Endodermal cell (in vitro differentiated cells): ENCODE measurements around the gene SLC24A4. TPM values are rescaled to one million over a fixed set of nuclear protein-coding genes. Genes with fewer than 3 reads are reported as not detected.

Source experiments
- DNase-seq: peaks from one replicate; pipeline ENCODE4 v3.0.0-alpha.2; 2017
- H3K27ac ChIP-seq: 2 replicates; pipeline ENCODE4 v1.5.1; 2013; ENCODE audit warnings: mild to moderate bottlenecking, low read depth, low read length, moderate library complexity
- H3K27me3 ChIP-seq: 2 replicates; pipeline ENCODE4 v1.6.1; 2013; ENCODE audit warnings: mild to moderate bottlenecking, low read length, moderate library complexity; ENCODE audit not compliant: insufficient read depth, control insufficient read depth, poor library complexity, severe bottlenecking
- H3K36me3 ChIP-seq: 2 replicates; pipeline ENCODE4 v1.7.0; 2013; ENCODE audit warnings: mild to moderate bottlenecking, low read length, moderate library complexity; ENCODE audit not compliant: control insufficient read depth, insufficient read depth
- H3K4me1 ChIP-seq: one replicate; pipeline ENCODE4 v1.7.0; 2013; ENCODE audit warnings: low read length; ENCODE audit not compliant: control insufficient read depth, insufficient read depth
- H3K4me3 ChIP-seq: 2 replicates; pipeline ENCODE4 v1.5.1; 2013; ENCODE audit warnings: mild to moderate bottlenecking, low read length, moderate library complexity
- H3K9ac ChIP-seq: 2 replicates; pipeline ENCODE4 v1.6.1; 2013; ENCODE audit warnings: mild to moderate bottlenecking, low read length, moderate library complexity; ENCODE audit not compliant: poor library complexity, severe bottlenecking; ENCODE audit errors: extremely low read depth
- H3K9me3 ChIP-seq: 2 replicates; pipeline ENCODE4 v1.6.1; 2013; ENCODE audit warnings: mild to moderate bottlenecking, low read length, moderate library complexity; ENCODE audit not compliant: control insufficient read depth
- H3K27ac Mint-ChIP-seq: 2 replicates; pipeline ENCODE4 v1.8.0; 2020; ENCODE audit warnings: mixed read lengths
- H3K27me3 Mint-ChIP-seq: 2 replicates; pipeline ENCODE4 v1.8.0; 2021; ENCODE audit warnings: mild to moderate bottlenecking, mixed read lengths; ENCODE audit not compliant: insufficient read depth
- H3K36me3 Mint-ChIP-seq: 2 replicates; pipeline ENCODE4 v1.8.0; 2020; ENCODE audit warnings: low read depth, mixed read lengths
- H3K4me1 Mint-ChIP-seq: 2 replicates; pipeline ENCODE4 v1.8.0; 2020; ENCODE audit warnings: mixed read lengths
- H3K4me3 Mint-ChIP-seq: 2 replicates; pipeline ENCODE4 v1.8.0; 2020; ENCODE audit warnings: mild to moderate bottlenecking, moderate library complexity, mixed read lengths
- H3K9me3 Mint-ChIP-seq: 2 replicates; pipeline ENCODE4 v1.8.0; 2020; ENCODE audit warnings: mild to moderate bottlenecking, mixed read lengths
- WGBS, 2 experiments: methylation state at CpG; one replicate each; pipeline versions ENCODE4 v1.1.5 to v1.1.7; 2013; ENCODE audit warnings: missing lambda C conversion rate in 2 of 2, mixed read lengths in 1 of 2; ENCODE audit not compliant: insufficient coverage in 1 of 2, insufficient read length in 1 of 2; 5-methylcytosine and 5-hydroxymethylcytosine counted together
- total RNA-seq, 2 donors: library from RNA; stranded (reverse); fragmentation: NEBNext Ultra II Directional in 1 of 2; extraction: Animal tissue kit (Norgen Biotek cat#: 25700) in 1 of 2; gene quantifications; 2 replicates in 1 of 2; 3 replicates in 1 of 2; pipeline ENCODE4 v1.2.1, GENCODE V29; 2021
- TF ChIP-seq, protein P1 (sequence below): fragments of 200-600 bp; sonication (generic); conservative IDR thresholded peaks from 2 replicates; pipeline ENCODE4 v1.5.0; 2021; ENCODE audit warnings: antibody characterized with exemption, mild to moderate bottlenecking

The SLC24A4 gene
- total RNA-seq, 2 donors from 2014 or later = 0.09 to 0.29 TPM

DNA sequence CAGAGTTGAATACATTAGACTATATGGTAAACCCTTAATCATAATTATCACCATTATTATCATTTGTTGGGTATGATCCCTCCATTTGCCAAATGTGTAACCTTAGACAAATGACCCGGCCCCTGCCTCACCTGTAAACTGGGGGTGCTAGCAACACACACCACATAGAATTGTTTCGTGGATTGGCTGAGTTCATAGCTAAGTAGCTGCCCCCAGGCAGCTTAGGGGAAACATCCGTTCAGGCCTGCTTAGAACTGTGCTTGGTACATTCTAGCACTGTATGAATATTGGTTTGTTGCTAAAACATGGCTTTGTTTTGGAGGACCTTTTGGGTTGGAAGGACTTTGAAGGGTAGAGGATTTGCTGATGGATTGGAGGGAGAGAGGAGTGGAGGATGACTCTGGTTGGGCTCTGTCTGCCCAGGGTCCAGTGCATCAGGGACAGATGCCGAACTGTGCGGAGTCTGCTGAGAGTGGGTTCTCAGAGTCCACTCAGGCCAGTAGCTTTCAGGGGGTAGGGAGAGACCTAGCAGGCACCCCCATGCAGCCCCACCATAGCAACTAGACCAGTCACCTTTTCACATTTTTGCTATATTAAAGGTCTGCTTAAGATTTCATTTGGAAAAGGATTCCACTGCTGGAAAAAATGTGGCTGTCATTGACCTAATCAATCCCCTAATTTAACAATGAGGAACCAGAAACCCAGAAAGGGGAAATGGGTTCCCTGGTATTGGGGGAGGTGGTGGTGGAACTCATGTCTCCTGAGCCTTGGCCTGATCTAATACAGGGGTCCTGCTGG, 192.8 kb downstream of the SLC24A4 start:
- Histone ChIP-seq H3K4me1 (no peaks in the 10 kb centered on the region), H3K27ac (no peak overlapping the region), H3K27me3 (peaks cover 39% of the 10 kb centered on the region), H3K9ac (no peak overlapping the region), H3K4me3 (no peak overlapping the region), H3K9me3 (no peaks in the 10 kb centered on the region), H3K36me3 (no peaks in the 10 kb centered on the region)
- TF ChIP-seq, protein P1, sequence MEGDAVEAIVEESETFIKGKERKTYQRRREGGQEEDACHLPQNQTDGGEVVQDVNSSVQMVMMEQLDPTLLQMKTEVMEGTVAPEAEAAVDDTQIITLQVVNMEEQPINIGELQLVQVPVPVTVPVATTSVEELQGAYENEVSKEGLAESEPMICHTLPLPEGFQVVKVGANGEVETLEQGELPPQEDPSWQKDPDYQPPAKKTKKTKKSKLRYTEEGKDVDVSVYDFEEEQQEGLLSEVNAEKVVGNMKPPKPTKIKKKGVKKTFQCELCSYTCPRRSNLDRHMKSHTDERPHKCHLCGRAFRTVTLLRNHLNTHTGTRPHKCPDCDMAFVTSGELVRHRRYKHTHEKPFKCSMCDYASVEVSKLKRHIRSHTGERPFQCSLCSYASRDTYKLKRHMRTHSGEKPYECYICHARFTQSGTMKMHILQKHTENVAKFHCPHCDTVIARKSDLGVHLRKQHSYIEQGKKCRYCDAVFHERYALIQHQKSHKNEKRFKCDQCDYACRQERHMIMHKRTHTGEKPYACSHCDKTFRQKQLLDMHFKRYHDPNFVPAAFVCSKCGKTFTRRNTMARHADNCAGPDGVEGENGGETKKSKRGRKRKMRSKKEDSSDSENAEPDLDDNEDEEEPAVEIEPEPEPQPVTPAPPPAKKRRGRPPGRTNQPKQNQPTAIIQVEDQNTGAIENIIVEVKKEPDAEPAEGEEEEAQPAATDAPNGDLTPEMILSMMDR = no peak
- Mint-ChIP-seq H3K4me3 (no peak overlapping the region), H3K4me1 (peaks cover 2% of the 10 kb centered on the region), H3K36me3 (no peaks in the 10 kb centered on the region), H3K9me3 (no peaks in the 10 kb centered on the region), H3K27ac (no peak overlapping the region), H3K27me3 (peaks cover 46% of the 10 kb centered on the region)
- DNase-seq = no peak
- 93% methylated on average over 5 of the region's 5 CpGs; no CpG with 5 or more reads in 1 of the 2 experiments for WGBS, 2 experiments

DNA sequence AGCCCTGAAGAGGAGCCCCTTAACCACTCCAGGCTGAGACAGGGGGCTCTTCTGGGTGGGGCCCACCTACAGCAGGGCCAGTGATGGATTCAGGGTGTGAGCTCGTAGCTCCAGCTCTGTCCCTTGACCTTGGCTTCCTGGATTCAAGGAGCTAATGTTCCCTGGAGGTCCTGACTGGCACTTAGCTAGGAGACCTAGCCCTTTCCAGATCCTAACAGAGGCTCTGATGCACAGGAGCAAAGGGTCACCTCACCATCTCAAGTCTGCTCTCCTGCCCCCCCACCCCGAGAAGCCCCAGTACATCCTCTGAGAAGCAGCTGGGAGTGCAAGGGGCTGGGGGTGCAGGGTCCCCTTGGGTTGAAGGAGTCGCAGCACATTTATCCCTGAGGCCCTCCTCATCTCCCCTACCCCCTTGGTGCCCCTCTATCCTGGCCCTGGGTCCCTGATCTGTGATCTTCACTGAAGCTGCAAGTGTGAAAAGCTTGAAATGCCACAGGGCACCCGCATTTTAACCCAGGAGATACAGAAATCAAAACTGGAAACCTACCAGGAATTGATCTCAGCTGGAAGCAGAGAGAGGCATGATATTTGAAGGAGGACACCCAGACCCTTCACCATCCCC, 193.5 kb downstream of the SLC24A4 start:
- Histone ChIP-seq H3K4me1 (no peaks in the 10 kb centered on the region), H3K9me3 (no peaks in the 10 kb centered on the region), H3K27me3 (peaks cover 39% of the 10 kb centered on the region), H3K36me3 (no peaks in the 10 kb centered on the region), H3K27ac (no peak overlapping the region), H3K9ac (no peak overlapping the region), H3K4me3 (no peak overlapping the region)
- H3K27me3 Mint-ChIP-seq = peaks cover 45% of the 10 kb centered on the region
- no peak for DNase-seq
- TF ChIP-seq, protein P1 = no peak
- no peak overlapping the region for H3K4me3 Mint-ChIP-seq
- H3K4me1 Mint-ChIP-seq = no peaks in the 10 kb centered on the region
- 89 to 90% methylated on average over 1 to 4 of the region's 4 CpGs for WGBS, 2 experiments
- no peak overlapping the region for H3K27ac Mint-ChIP-seq
- no peaks in the 10 kb centered on the region for H3K36me3 Mint-ChIP-seq
- no peaks in the 10 kb centered on the region for H3K9me3 Mint-ChIP-seq

DNA sequence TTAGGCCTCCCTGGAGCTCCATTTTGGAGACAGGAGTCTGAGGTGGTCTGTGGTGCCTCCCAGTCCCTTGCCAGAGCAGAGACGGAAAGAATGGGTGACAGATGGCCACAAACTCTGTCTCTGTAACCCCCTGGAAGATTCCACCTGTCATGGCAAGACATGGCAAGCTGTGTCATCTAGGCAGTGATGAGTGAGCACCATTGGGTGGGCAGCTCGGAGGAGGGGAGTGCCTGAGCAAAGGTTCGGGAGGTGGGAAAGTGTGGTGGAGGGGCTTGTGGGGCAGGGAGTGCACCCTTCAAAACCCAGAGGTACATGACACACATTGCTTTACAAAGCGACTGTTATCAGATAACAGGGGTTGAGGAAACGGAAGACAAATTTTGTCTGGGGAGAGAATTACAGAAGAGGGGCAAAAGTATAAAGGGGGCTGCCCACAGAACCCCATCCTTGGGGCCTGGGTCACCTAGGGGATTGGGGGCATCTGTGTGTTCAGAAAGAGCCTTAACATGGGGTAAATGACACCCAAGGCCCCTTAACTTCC, 194.1 kb downstream of the SLC24A4 start:
- TF ChIP-seq, protein P1 = no peak
- no peaks in the 10 kb centered on the region for H3K4me1 Mint-ChIP-seq
- H3K9ac ChIP-seq = no peak overlapping the region

More for the DNA sequence above, 194.1 kb downstream of the SLC24A4 start:
- WGBS, 2 experiments = 86 to 95% methylated on average over 5 of the region's 5 CpGs
- Histone ChIP-seq H3K9me3 (no peaks in the 10 kb centered on the region), H3K36me3 (no peaks in the 10 kb centered on the region), H3K27ac (no peak overlapping the region), H3K4me3 (no peak overlapping the region), H3K4me1 (no peaks in the 10 kb centered on the region), H3K27me3 (peaks cover 39% of the 10 kb centered on the region)
- no peak overlapping the region for H3K27ac Mint-ChIP-seq
- H3K9me3 Mint-ChIP-seq = no peaks in the 10 kb centered on the region
- no peaks in the 10 kb centered on the region for H3K36me3 Mint-ChIP-seq
- peaks cover 45% of the 10 kb centered on the region for H3K27me3 Mint-ChIP-seq
- DNase-seq = no peak
- H3K4me3 Mint-ChIP-seq = no peak overlapping the region
